ENCODE results near the gene VAT1.

DNA sequence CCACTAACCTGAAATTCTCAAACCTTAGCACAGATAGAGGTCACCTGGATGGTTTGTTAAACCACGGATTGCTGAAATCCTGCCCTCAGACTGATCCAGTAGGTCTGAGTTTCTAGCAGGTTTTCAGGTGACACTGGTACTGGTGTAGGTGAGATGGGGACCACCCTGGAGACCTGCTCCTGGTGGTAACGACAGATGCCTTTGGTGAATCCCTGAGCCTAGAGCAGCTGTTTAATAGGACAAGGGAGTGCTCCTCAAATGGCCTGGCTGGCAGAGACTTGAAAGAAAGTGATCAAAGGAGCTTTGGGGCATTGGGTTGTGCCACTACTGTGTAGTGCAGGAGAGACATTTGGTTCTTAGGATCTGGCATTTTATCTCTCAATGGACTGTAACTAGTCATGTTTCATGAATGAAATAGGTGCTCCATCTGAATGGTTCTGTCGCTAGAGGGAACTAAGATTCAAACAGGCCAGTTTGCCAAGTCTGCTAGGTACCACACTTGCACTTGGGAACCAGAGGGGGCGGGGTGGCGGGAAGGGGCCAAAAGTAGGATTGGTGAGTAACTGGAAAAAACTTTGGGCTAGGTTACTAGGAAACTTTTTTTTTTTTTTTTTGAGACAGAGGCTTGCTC, 18.5 kb downstream of the VAT1 start:
- TF ChIP-seq, protein P1, sequence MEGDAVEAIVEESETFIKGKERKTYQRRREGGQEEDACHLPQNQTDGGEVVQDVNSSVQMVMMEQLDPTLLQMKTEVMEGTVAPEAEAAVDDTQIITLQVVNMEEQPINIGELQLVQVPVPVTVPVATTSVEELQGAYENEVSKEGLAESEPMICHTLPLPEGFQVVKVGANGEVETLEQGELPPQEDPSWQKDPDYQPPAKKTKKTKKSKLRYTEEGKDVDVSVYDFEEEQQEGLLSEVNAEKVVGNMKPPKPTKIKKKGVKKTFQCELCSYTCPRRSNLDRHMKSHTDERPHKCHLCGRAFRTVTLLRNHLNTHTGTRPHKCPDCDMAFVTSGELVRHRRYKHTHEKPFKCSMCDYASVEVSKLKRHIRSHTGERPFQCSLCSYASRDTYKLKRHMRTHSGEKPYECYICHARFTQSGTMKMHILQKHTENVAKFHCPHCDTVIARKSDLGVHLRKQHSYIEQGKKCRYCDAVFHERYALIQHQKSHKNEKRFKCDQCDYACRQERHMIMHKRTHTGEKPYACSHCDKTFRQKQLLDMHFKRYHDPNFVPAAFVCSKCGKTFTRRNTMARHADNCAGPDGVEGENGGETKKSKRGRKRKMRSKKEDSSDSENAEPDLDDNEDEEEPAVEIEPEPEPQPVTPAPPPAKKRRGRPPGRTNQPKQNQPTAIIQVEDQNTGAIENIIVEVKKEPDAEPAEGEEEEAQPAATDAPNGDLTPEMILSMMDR (IDR thresholded peaks at IDR 0.05): no peak
- TF ChIP-seq EP300 (IDR thresholded peaks at IDR 0.05): no peak
- no peak for TF ChIP-seq POLR2A (IDR thresholded peaks at IDR 0.05)
- no peak for TF ChIP-seq POLR2AphosphoS5 (IDR thresholded peaks at IDR 0.05)

Data from gastroesophageal sphincter (tissue), 3 donors.